Skeletal muscle tissue (tissue), 4 donors: ENCODE measurements around the gene PRPF19. TPM values are rescaled to one million over a fixed set of nuclear protein-coding genes. Genes with fewer than 3 reads are reported as not detected.

ENCODE experiments used
- H3K27ac ChIP-seq: one replicate; pipeline ENCODE4 v1.7.0; 2013; ENCODE audit warnings: mild to moderate bottlenecking, low read depth, low read length, inconsistent platforms
- H3K27me3 ChIP-seq, 3 donors: one replicate each; pipeline ENCODE4 v1.7.0; 2013; ENCODE audit warnings: low read length in 3 of 3; ENCODE audit not compliant: control insufficient read depth in 3 of 3, insufficient read depth in 3 of 3
- H3K36me3 ChIP-seq, 3 donors: one replicate each; pipeline ENCODE4 v1.7.0; 2013; ENCODE audit warnings: low read length in 3 of 3; ENCODE audit not compliant: control insufficient read depth in 3 of 3, insufficient read depth in 3 of 3
- H3K4me1 ChIP-seq, 3 donors: one replicate each; pipeline ENCODE4 v1.7.0; 2013; ENCODE audit warnings: low read length in 3 of 3, mild to moderate bottlenecking in 3 of 3; ENCODE audit not compliant: control insufficient read depth in 3 of 3, insufficient read depth in 3 of 3
- H3K4me3 ChIP-seq, 3 donors: one replicate each; pipeline ENCODE4 v1.7.0; 2013; ENCODE audit warnings: low read length in 3 of 3
- H3K9ac ChIP-seq, 3 donors: one replicate each; pipeline ENCODE4 v1.7.0; 2013; ENCODE audit warnings: low read length in 3 of 3, mild to moderate bottlenecking in 3 of 3, moderate library complexity in 2 of 3, low read depth in 1 of 3
- H3K9me3 ChIP-seq, 3 donors: one replicate each; pipeline ENCODE4 v1.7.0; 2013; ENCODE audit warnings: low read length in 3 of 3; ENCODE audit not compliant: control insufficient read depth in 3 of 3
- total RNA-seq: library from RNA; depleted of rRNA; stranded (reverse); fragments of >200 nt; gene quantifications from one replicate; pipeline ENCODE4 v1.2.3, GENCODE V29; 2014
- donor health status: Osteomylitis.

The PRPF19 gene
- total RNA-seq, result 27.7 TPM

DNA sequence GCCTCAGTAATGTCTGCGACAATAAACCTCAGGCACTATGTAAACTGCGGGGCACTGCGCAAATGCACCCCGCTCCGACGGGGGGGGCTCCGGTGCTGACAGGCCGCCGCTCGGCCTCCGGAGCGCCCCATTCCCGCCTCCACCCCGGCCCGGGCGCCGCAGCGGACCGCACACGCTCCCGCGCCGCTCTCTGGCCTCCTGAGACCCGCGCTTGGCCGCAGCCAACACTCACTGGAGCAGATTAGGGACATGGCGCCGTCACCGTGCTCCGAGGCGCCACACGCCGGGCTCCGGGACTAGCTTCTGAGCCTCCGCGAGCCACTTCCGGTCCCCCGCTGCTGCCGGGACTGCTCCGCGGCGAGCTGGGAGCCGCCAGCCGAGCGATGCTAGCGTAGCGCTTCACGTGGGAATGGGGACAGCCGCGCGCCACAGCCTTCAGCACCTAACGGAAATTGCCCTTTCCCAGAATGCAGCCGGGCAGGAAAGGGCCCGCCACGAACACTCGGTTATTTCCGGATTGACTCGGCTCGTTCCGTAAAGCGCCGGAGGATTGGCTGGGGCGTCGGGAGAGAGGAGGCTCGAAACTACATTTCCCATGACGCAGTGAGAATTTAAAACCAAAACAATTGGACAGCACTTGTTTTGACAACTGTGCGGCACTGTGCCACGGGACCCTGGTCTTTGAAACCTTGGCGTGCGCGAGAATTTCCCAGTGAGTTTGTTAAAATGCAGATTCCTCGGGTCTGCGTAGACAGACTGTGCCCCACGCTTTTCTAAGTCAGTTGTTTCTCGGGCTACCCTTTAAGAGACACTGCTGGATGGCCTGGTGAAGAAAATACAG is at the start of gene PRPF19:
PRPF19 (minus strand) TSS at position 454 of the 841 bp plus-strand sequence; CDS start at position 251, 203 bp downstream.
- H3K36me3 ChIP-seq, result peaks cover 19 to 27% (median 22%) of the 10 kb centered on the region in 3 donors
- H3K27me3 ChIP-seq, result no peaks in the 10 kb centered on the region
- H3K9ac ChIP-seq, result peak within 1 kb of the TSS; percentile 94 to 96 (median 95)
- no peaks in the 10 kb centered on the region for H3K9me3 ChIP-seq
- H3K27ac ChIP-seq, result peak within 1 kb of the TSS; percentile 95
- peaks cover 21 to 41% (median 27%) of the 10 kb centered on the region in 3 donors for H3K4me1 ChIP-seq
- peak within 1 kb of the TSS; percentile 87 to 93 (median 90) for H3K4me3 ChIP-seq

DNA sequence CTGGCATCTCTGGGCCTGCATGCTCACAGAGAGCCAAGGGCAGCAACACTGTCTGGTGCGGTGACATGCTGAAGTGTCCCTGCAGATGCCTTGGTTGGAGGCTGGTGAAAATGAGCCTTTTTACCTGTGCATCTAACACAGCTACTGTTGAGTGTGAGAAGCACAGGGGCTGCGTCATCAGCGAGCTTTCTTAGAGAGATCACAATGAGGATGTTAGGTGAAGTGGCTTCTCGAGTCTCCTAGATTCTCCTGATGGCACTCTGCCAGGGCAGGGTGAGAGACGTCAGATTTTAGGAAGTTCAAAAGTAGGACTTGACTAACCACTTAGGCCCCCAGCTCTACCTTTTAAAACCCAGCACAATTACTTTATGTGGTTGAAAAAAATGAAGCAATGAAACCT is 49.2 kb upstream of the PRPF19 start:
- Histone ChIP-seq H3K9ac (no peak overlapping the region), H3K36me3 (no peaks in the 10 kb centered on the region), H3K9me3 (no peaks in the 10 kb centered on the region), H3K27me3 (peaks cover 0 to 11% (median 4%) of the 10 kb centered on the region in 3 donors), H3K4me1 (peaks cover 7 to 14% (median 11%) of the 10 kb centered on the region in 3 donors), H3K4me3 (no peak overlapping the region), H3K27ac (no peak overlapping the region)

DNA sequence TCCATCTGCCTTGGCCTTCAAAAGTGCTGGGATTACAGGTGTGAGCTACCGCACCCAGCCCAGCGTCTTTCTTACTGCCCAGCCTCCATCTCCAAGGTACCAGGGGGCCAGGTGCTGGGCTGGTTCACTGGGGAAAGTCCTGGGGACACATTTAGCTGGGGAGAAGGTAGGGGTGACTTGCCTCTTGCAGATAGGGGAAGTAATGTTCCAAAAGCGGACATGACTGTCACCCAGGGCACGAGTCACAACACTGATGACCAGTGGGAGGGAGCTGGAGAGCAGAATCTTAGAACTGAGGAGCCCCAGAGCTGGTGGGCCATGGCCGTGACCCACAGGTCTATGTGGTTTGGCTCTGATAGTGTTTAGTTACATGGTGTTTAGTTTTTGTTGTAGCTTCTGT is 48.0 kb upstream of the PRPF19 start:
- Histone ChIP-seq H3K27ac (no peak overlapping the region), H3K9ac (no peak overlapping the region), H3K27me3 (peaks cover 0 to 11% (median 4%) of the 10 kb centered on the region in 3 donors), H3K9me3 (no peaks in the 10 kb centered on the region), H3K4me3 (no peak overlapping the region), H3K4me1 (peaks cover 7 to 18% (median 11%) of the 10 kb centered on the region in 3 donors), H3K36me3 (no peaks in the 10 kb centered on the region)

DNA sequence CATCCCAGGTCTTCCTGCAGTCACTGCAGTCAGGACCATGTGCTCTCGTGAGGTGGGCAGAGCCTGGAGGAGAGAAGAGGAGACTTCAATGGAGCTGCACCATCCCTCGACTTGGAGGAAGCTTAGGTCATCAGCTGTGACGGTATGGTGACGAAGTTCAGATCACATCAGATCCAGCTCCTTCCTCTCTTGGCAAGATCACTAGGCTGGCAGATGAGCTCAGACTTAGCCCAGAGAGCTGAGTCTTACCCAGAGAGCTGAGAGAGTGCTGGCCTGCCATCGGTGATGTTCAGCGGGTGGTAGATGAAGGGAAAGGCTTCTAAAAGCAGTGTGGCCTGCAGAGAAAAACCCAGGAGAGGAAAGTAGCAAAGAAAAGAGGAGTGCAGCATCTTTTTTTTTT is 47.4 kb upstream of the PRPF19 start:
- Histone ChIP-seq H3K9me3 (no peaks in the 10 kb centered on the region), H3K4me1 (peaks cover 7 to 18% (median 11%) of the 10 kb centered on the region in 3 donors), H3K9ac (no peak overlapping the region), H3K27me3 (peaks cover 0 to 11% (median 4%) of the 10 kb centered on the region in 3 donors), H3K27ac (no peak overlapping the region), H3K36me3 (no peaks in the 10 kb centered on the region), H3K4me3 (no peak overlapping the region)

DNA sequence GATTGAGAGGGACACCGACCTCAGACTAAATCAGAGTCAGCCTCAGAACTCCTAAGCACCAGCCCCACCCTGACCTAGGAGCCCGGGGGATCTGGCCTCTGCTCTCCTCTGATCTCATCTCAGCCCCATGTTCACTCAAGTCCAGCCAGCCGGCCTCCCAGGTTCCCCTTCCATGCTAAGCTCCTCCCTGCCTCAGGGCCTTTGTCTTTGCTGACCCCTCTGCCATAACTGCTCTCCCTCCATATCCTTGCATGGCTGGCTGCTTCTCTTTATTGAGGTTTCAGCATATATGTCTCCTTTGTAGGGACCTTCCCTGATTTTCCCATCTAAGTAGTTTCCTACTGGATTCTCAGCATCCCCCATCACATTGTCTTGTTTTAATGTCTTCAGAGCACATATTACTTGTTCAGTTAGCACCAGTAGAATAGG is 46.4 kb upstream of the PRPF19 start:
- H3K4me1 ChIP-seq, result peaks cover 7 to 14% (median 11%) of the 10 kb centered on the region in 3 donors
- H3K9me3 ChIP-seq, result no peaks in the 10 kb centered on the region
- H3K27me3 ChIP-seq, result peaks cover 0 to 11% (median 4%) of the 10 kb centered on the region in 3 donors
- H3K9ac ChIP-seq, result peak overlapping the region; percentile 69 to 76 (median 71)
- H3K36me3 ChIP-seq, result no peaks in the 10 kb centered on the region
- H3K27ac ChIP-seq, result peak overlapping the region; percentile 79
- H3K4me3 ChIP-seq, result peak overlapping the region; percentile 72 to 80 (median 77)

DNA sequence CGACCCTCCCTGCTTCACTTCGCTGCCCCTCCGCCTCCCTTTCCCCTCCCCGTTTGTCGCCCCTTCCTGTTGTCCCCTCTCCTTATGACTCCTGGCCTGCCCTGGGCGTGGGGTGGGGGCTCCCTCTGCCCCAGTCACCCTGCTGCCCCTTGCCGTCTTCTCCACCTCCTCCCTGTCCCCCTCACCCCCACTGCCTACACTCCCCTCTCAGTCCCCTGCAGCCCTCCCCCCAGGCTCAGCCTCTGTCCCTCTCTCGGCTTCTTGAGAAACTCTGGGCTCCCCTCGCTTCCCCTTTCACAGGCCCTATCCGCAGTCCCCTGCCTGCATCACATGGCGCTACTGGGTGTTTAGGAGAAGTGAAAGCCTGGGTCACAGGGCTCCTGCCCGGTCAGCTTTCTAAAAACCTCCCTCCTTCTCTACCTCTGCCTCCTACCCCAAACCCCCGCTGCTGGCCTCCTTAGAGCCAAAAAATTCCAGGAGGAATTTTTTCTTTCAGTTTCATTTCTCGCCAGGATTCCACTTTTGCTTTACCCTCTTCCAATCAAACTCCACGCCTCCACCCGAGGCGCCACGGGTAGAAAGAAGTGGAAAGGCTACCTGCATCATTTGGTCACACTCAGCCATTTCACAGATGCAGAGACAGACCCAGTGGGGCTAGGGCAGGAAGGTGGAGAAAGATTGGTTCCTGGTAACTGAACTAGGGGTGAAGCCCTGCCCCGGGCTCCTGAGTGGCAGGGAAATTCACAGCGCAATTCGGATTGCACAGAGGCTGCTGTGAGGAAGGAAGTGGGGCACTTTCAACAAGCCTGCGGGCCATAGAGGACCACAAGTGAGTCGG is 45.7 kb upstream of the PRPF19 start, which contains the start of gene SLC15A3:
SLC15A3 (minus strand) TSS at position 273 of the 838 bp plus-strand sequence. CDS start 625 bp downstream, outside the sequence.
- Histone ChIP-seq H3K9me3 (no peaks in the 10 kb centered on the region), H3K9ac (peak within 1 kb of the TSS; percentile 69 to 76 (median 71)), H3K27me3 (peaks cover 0 to 11% (median 4%) of the 10 kb centered on the region in 3 donors), H3K4me1 (peaks cover 7 to 14% (median 11%) of the 10 kb centered on the region in 3 donors), H3K36me3 (no peaks in the 10 kb centered on the region), H3K4me3 (peak within 1 kb of the TSS; percentile 72 to 80 (median 77)), H3K27ac (peak within 1 kb of the TSS; percentile 79)

DNA sequence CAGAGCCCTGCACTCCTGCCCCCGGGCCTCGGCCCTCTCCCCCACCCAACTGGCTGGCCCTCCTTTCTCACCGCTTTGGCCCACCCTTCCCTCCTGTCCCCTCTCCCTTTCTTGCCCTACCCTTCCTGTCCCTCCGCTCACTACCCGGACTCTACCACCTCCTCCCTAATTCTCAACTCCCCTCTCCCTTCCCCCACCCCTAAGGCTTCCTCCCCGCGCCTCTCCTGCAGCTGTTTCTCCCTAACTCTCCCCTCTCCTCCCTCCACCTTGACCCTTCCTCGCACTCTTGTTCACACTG is 45.2 kb upstream of the PRPF19 start:
- H3K9ac ChIP-seq, result peak overlapping the region; percentile 69 to 76 (median 71)
- H3K27me3 ChIP-seq, result peaks cover 0 to 11% (median 4%) of the 10 kb centered on the region in 3 donors
- H3K4me1 ChIP-seq, result peaks cover 7 to 14% (median 11%) of the 10 kb centered on the region in 3 donors

DNA sequence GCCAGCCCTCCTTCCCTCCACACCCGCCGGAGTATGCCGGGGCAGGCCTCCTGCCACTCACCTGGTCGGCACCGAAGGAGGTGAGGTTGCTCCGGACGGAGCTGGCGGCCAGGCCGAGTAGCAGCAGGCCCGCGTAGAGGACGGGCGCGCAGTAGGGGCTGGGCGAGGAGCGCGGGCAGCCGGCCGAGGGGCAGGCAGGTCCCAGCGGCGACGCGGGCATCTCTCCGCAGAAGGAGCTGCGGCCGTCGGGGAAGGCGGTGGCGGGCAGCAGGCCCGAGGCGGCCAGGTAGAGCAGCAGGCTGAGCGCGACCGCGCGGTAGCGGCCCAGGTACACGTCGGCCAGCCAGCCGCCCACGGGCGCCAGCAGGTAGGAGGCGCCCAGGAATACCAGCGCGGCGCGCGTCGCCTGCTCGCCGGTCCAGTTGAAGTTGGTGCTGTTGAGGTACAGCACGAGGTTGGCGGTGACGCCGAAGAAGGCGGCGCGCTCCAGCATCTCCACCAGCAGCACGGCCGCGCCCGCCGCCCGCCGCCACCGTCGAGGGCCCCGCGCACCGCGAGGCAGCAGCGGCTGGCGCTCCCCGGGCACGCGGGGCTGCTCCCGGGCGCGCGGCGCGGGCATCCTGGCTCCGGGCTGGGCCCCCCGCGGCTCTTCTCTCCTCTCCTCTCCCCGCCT is 44.7 kb upstream of the PRPF19 start:
- H3K36me3 ChIP-seq, result peaks cover 0 to 5% (median 0%) of the 10 kb centered on the region in 3 donors
- H3K9ac ChIP-seq, result peak overlapping the region in 2 of 3 donors; percentile 23 to 71
- H3K4me1 ChIP-seq, result peaks cover 7 to 14% (median 11%) of the 10 kb centered on the region in 3 donors
- peak overlapping the region; percentile 72 to 80 (median 77) for H3K4me3 ChIP-seq
- no peak overlapping the region for H3K27ac ChIP-seq
- H3K9me3 ChIP-seq, result no peaks in the 10 kb centered on the region
- peaks cover 0 to 11% (median 4%) of the 10 kb centered on the region in 3 donors for H3K27me3 ChIP-seq

More for the DNA sequence above, 45.2 kb upstream of the PRPF19 start:
- Histone ChIP-seq H3K9me3 (no peaks in the 10 kb centered on the region), H3K27ac (peak overlapping the region; percentile 79), H3K36me3 (peaks cover 0 to 1% (median 0%) of the 10 kb centered on the region in 3 donors), H3K4me3 (peak overlapping the region; percentile 72 to 80 (median 77))

DNA sequence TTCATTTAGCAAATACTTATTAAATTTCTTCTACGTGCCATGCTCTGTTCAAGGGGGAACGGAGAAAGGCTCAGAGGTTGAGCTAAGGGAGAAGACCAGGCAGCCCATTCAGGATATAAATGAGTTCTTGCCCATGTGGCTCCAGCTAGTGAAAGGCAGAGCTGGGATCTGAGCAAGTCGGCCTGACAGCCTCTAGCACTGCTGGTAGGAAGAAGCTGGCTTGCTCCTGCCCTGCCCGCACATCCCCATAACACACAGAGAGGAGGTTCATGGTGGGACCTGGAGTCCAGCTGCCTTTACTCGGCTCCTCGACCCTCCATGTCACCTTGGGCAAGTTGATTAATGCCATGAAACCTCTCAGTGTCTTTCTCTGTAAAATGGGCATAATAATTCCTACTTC is 43.6 kb upstream of the PRPF19 start:
- peaks cover 0 to 8% (median 0%) of the 10 kb centered on the region in 3 donors for H3K36me3 ChIP-seq
- H3K4me3 ChIP-seq, result peak overlapping the region in 2 of 3 donors; percentile 10 to 51
- H3K4me1 ChIP-seq, result peaks cover 7 to 14% (median 11%) of the 10 kb centered on the region in 3 donors
- H3K27me3 ChIP-seq, result peaks cover 0 to 11% (median 4%) of the 10 kb centered on the region in 3 donors
- no peak overlapping the region for H3K27ac ChIP-seq
- H3K9ac ChIP-seq, result no peak overlapping the region
- H3K9me3 ChIP-seq, result no peaks in the 10 kb centered on the region
